GM12873 (cell line): Measurements from ENCODE around the gene SPATA25.
A peak's percentile ranks its signal among the peaks of the same experiment; 100 is the strongest.

Source experiments
- CTCF ChIP-seq: IDR thresholded peaks from 2 replicates; pipeline ENCODE4 v1.5.1; 2012; ENCODE audit warnings: low read depth, mild to moderate bottlenecking, moderate library complexity, low read length, control low read depth; ENCODE audit not compliant: insufficient read depth; ENCODE audit errors: missing control alignments

The SPATA25 gene

DNA sequence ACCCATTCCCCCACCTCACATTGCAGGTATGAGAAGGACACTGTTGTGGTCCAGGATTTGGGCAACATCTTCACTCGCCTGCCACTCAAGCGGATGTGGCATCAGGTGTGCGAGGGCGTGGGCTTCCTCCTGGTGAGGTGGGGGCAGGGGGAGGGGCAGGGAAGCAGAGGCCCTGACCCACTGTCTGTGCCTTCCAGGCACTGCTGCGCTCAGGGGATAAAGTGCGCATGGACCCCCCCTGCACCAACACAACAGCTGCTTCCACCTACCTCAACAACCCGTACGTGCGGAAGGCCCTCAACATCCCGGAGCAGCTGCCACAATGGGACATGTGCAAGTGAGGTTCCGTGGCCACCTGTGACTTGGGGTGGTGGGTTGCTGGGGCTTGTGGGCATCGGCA, 7.4 kb upstream of the SPATA25 start:
- TF ChIP-seq CTCF = no peak

- TF ChIP-seq CTCF = no peak
Measured at GRCh38 chr20:45893831-45894230, 6.4 kb upstream of the SPATA25 start.

GRCh38 chr20:45892828-45893500, 5.5 kb upstream of the SPATA25 start:
- no peak for TF ChIP-seq CTCF

DNA sequence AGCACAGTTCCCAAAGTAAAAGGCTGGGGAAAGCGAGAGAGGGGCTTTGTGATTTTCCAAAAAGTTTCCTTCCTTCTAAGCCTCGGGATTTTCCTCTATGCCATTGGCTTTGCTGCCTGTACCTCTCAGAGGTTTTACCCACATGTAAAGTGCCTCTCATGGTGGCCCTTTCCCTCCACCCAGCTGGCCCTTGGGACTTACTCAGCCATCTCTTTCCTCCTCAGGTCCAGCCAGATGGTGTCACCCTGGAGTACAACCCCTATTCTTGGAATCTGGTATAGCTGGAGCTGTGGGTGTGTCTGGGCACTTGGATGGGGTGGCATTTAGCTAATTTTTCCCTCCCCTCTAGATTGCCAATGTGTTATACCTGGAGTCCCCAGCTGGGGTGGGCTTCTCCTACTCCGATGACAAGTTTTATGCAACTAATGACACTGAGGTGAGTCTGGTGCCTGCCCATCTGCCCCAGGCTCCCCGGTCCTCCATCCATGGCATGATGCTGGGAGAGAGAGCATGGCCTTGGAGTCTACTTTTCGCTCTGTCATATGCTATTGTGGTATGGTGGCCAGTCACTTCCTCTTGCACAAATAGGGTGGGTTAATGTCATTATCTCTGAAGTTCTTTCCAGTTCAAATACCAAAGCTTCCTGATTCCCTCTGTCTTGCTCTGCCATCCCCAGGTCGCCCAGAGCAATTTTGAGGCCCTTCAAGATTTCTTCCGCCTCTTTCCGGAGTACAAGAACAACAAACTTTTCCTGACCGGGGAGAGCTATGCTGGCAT, 4.8 kb upstream of the SPATA25 start:
- TF ChIP-seq CTCF = no peak

- TF ChIP-seq CTCF = no peak
Measured at GRCh38 chr20:45890985-45891983, 3.9 kb upstream of the SPATA25 start, which contains the start of the genes CTSA and NEURL2. TSS of gene CTSA (plus strand) at chr20:45891335. CDS start at chr20:45891569, 234 bp downstream. TSS of gene NEURL2 (minus strand) at chr20:45891208. CDS start at chr20:45890991, 217 bp downstream.

DNA sequence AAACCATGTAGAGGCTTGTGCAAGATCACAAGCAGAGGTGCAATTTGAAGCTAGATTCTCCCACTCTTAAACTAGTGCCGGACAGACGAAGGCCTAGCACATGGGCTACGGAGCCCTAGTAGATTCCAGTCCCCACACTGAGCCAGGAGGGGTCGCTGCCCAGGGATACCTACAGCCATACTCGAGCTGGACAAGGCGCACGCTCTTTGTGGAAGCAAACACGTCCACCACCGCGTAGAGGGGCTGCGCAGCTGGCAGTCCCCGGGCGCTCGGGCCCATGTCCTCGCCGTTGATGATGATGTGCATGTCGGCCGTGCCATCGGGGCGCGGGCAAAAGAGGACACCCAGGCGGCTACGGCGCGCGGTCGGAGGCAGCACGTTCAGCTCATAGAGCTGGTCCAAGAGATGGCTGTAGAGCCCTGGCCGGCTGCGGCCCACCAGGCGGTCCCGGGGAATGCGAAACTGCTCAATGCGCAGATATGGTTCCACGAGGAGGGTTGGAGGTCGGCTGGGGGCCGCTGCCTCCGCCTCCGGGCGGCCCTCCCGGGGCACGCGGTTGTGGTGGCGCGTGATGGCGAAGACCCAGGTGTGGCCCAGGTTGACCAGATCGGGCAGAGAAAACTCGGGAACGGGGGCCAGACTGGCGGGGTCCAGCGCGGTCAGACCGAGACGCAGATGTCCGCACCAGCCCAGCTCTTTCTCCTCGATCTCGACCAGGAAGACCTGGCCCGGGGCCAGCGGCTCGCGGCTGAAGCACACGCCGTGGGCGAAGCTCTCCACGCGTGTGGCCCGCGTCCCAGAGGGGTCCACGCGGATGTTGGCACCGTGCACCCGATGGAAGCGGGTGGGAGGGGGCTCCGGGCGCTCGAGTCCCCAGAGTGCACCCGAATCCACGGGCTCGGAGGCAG, 2.9 kb upstream of the SPATA25 start:
- TF ChIP-seq CTCF = peak; percentile 65
